ENCODE results near the gene IL1RL1.

The IL1RL1 gene

GRCh38 chr2:102376052-102376591 is 64.8 kb downstream of the IL1RL1 start:
- DNase-seq, result no peak

GRCh38 chr2:102383722-102384121 is 72.4 kb downstream of the IL1RL1 start:
- DNase-seq, result no peak

DNA sequence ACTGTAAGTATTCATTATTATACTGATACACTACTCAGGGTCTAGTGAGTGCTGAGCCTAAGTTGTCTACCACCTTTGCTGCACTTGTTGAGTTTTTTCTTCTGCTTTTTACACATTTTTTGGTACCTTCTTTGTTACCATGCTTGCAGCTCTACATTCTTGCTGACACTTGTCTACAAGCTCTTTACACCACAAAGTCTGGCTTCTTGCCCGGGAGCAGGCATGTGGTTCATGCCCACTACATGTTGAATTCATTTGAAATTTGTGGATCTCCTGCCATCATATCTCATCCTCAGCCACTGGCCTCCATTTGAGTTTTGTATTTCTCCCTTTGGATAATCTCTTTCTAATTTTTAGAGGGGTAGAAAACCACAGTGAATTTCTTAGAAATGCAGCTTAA is 74.2 kb downstream of the IL1RL1 start:
- peak; percentile 12 for DNase-seq

DNA sequence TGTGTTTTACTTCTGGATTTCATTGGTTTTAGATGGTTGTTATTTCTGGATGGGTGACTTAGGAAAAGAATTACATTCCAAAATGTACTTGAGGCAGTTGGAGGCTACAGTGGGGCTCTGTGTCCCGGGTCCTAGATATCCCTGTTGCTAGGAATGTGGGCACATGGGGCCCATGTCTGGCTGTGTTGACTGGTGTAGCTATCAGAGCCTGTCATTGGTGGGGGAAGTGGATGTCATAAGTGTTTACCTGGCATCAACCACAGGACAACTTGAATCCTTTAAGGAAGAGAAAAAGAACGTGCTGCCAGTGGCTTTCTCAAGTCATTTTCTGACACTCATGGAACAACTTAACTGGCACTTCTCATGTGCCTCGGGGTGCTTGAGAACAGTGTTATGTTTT is 74.6 kb downstream of the IL1RL1 start:
- DNase-seq, result no peak

DNA sequence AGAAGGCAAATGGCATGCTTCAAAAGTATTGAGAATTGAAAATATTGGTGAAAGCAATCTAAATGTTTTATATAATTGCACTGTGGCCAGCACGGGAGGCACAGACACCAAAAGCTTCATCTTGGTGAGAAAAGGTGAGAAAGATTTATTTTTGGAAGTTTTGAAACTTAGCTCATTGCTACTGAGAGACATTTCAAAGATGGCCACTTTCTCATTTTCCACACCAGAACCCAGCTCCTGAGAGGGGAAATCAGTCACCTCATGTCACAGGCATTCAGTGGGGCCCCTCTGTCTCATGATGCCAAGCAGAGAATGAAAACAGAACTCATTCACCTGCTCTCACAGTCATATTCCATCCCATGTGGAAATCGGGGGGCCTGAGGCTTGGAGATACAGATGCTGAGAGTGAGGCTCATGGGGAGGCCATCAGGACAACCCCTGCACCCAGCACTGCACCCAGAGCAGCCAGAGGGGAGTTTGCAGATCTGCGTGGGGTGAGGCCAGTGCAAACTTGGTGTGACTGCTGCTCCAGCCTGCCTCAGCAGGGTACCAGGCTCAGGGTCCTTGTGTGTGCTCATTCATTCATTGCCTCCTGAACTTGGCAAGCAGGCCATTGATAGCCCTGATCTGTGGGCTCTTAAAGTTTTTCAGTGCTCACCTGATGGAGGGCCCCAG is 75.6 kb downstream of the IL1RL1 start:
- DNase-seq, result no peak

DNA sequence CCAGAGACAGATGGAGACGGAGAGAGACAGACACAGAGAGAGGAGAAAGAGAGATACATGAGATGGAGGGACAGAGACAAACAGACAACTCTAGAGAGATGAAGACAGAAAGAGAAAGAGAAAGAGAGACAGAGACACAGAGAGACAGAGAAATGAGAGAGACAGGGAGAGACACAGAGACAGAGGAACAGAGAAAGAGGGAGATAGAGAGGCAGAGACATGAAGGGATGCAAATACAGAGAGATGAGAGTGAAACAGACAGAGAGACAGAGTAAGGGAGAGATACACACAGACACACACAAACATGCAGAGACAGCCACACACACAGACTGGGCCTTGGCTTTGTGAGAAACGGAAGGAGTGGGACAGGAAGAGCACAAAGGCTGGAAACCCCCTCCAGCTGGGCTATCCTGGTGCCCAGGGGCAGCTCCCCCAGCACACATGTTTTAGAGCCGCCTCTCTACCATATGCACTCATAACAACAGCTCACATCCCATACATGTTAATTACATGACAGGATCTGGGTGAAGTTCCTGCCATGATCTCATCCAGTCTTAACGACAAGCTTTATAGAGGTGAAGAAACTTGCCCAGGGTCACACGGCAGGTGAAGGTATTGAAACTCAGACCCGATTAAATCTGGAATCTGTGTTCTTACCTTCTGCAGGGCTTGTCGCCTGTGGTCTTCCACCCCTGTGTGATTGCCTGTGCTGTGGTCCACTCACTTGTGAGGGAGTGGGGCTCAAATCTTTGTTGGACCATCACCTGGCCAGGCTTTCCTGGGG is 76.6 kb downstream of the IL1RL1 start:
- DNase-seq, result no peak

- no peak for DNase-seq
Observed at GRCh38 chr2:102391565-102391964, 80.2 kb downstream of the IL1RL1 start.

DNA sequence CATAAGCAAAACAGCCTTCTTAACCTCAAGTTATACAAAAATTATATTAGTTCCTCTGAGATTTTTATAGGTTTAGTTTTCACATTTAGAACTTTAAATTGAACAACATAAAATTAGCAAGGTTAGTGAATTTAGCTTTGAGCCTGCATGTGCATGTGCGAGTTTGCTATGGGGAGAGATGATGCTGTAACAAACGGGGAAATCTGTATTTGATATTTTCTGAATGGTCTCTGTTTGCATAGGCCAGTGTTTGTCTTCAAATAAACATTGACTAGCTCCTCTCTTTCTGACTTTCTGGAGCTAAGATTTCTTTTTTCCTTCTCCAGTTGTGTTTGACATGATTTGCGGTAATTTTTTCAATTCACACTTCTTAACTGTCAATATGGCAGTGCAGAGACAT is 80.7 kb downstream of the IL1RL1 start:
- DNase-seq, result no peak

- no peak for DNase-seq
Observed at GRCh38 chr2:102392942-102393341, 81.6 kb downstream of the IL1RL1 start.

DNA sequence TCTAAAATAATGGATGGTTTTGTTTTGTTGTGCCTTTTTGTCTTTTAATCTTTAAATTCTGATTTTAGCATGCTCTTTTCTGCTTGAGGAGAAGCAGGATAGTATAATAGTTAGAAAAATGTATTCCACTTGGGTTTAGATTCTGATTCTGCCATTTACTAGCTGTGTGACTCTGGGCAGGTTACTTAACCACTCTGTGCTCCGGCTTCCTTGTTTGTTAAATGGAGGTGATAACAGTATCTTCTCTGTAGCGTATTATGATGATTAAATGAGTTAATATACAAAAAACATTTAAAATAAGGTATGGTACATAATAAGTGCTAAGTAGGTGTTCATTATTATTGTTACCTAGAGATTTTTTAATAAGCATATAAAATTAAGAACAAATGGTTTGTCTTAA is 84.6 kb downstream of the IL1RL1 start:
- no peak for DNase-seq

DNA sequence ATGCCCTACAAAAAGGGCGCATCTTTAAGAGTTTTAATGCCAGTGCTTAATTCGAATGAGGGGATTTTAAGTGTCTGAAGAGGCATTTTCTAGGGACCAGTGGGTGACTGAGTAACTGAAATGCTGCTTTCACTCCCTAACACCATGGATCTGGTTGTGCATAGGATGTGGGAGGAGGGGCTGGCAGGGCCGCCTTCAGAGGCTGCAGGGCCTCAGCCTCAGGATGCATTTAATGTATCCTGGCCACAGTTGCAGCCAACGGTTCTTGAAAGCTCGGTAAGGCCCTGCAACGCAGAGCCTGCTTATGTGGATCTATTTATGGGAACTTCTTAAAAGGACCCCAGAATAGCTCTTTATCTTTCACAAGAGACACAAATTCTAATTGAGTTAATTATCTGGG is 85.8 kb downstream of the IL1RL1 start:
- no peak for DNase-seq

DNA sequence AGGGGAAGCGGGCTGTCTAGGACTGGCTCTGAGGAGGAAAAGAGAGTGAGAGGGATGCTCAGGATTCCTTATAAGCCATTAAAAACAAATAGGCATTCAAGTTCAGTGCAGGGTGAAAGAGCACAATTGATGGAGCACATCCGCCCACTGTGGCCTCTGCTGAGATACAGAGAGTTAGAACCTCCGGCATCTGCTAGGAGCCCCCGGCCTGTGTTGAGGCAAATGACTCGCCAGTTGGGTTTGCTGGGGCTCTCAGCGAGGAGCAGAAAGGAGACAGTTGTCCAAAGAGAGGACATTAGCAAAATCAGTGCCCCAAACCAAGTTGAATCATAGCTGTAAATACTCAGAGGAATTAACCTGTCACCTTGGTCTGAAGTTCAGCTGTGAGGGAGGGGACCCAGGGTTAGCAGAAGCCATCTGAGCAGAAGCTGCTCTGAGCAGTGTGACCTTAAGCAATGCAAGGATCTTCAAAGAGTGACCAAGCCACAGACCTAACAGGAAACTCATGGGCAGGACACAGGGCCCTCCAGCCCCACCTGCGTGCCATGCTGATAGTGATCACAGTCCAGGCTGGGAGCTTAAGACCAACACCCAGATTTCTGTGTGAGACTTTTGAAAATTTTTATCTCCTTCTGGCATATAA is 88.3 kb downstream of the IL1RL1 start:
- DNase-seq, result no peak

- DNase-seq, result no peak
Observed at GRCh38 chr2:102401456-102401855, 90.1 kb downstream of the IL1RL1 start.
